SKM-1 treated with dmso at 0.1 percent for 144 hours (cell line): ENCODE results near the gene IGSF3.
"Not testable (repeated sequence)": the region's sequence is repeated elsewhere in the genome, so short reads cannot be mapped to it uniquely, and the experiment has no call there.

Experiments
- DNase-seq: peaks from one replicate; lab custom pipeline; 2025; ENCODE audit not compliant: unreplicated experiment; lab: John Stamatoyannopoulos, UW

The IGSF3 gene

DNA sequence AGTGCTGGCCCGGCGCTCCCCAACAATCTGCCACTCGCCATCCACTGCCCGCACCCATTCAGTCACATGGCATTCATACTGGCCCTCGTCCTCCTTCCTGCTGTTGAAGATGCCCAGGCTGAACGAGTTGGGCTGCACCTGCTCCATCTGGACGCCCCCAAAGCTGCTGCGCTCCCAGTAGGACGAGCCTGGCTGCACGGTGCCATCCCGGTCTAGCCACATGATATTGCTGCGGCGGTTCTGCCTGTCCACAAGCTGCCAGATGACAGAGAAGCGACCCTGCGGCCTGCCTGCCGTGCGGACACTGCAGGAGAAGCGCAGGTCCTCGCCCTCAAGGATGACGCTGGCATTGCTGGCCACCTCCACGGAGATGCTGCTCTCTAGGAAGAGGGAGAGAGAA is 63.9 kb downstream of the IGSF3 start:
- DNase-seq, result not testable (repeated sequence)

DNA sequence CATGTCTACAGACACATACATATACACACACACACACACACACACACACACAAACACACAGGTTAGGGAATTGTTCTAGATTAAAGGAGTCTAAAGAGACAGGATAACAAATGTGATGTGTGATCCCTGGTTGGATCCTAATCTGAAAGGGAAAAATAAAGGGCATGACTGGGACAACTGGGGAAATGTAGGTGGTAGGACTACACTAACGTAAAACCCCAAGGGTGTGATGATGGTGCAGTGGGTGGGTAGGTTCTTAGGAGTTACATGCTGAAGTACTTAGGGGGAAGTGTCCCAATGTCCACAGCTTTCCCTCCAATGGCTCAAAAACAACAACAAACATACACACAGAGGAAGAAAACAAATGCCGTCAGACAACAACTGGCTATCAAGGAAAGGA is 68.2 kb downstream of the IGSF3 start:
- not testable (repeated sequence) for DNase-seq

DNA sequence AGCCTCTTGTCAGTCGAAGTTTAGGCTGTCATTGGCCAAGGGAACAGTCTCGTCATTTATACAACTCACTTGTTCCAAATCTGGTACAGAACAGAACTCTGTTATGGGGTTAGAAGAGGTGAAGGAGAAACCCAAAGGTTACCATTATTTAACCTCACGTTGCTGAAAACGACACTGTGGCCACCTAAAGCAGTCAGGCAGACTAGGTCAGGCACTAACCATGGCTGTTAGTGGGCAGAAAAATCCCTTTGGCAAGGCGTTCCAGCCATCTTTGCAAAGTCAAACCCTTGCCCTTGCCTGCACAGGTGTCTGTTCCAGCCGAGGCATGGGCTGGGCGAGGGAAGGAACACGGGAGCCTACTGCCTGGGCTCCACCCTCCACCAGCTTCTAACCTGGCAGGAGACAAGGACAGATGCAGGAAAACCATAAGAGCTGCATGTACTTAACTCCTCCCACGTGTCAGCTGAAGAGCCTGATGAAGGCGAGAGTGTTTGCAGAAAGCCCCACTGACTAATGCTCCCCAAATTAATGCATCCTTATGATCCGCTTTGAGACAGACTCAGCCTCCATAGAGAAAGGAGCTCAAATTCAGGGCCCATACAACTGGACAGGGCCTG is 69.0 kb downstream of the IGSF3 start:
- DNase-seq, result not testable (repeated sequence)

DNA sequence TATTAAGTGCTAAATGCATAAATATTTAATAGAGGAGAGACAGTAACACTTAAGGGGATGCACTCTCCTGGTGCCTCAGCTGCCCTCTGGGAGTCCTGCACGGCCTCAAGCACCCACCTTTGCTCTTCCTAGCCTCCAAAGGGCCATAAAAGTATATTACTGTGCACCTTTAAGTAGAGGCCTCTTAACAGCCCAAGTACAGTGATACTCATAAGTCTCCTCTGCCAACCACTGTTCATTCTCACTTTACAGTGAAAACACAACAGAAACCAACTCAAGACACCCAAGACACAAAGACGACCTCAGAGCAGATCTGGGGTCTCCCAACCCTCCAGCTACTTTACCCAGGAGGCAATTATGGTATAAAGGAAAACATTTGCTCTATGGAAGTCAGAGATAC is 70.1 kb downstream of the IGSF3 start:
- DNase-seq, result not testable (repeated sequence)

DNA sequence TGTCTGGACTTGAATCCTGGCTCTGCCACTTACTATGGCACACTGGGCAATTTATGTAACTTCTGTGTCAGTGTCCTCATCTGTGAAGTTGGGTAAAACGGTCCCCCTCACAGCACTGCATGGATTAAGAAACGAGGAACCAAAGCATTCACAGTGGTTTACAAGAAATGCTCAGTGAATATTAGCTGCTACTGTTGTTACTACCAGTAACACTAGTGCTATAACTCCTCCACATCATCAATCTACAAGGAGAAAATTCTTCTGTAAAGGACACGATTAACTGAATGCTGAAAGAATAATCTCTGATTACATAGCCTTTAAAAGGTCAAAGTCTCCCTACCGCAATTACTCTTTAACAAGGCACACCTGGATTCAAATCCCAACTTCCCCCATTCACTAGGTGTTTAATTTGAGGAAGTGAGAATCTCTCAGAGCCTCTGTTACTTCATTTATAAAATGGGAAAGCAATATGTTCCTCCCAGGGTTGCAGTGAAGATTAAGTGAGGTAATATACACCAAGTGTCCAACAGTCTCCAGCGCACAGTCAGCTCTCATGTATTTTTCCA is 70.7 kb downstream of the IGSF3 start:
- not testable (repeated sequence) for DNase-seq

DNA sequence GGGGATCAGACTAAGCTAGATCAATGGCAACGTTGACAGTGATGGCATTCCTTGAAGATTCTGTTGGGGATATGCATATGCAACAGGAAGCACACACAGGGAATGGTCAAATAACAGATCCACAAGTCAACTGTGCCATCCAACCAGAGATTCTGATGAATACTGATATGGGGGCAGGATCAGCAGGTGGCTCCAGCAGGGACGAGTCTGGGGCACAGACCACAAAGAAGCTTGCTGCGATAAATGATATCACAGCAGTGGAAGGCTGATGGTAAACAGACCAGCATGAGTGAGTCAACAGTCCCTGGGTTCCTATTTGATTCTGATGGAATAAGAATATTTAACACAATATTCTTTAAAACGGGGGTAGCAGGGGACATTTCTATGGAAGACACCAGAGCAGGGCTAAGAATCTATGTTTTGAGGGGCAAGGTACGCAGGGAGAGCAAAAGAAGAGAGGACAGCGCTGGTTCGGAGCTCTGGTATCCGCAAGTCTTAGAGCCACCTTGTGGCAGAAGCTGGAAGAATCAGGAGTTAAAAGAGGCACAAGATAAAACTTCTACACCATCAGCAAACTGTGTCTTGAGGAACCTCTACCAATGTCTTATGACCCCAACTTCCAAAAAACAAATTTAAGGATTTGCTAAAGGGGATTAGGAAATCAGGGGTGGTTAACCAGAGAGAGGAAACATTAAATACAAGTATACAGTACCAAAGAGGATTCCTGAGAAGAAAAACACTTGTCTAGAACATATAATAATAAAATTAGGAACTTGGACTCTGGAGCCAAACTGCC is 71.4 kb downstream of the IGSF3 start:
- not testable (repeated sequence) for DNase-seq

DNA sequence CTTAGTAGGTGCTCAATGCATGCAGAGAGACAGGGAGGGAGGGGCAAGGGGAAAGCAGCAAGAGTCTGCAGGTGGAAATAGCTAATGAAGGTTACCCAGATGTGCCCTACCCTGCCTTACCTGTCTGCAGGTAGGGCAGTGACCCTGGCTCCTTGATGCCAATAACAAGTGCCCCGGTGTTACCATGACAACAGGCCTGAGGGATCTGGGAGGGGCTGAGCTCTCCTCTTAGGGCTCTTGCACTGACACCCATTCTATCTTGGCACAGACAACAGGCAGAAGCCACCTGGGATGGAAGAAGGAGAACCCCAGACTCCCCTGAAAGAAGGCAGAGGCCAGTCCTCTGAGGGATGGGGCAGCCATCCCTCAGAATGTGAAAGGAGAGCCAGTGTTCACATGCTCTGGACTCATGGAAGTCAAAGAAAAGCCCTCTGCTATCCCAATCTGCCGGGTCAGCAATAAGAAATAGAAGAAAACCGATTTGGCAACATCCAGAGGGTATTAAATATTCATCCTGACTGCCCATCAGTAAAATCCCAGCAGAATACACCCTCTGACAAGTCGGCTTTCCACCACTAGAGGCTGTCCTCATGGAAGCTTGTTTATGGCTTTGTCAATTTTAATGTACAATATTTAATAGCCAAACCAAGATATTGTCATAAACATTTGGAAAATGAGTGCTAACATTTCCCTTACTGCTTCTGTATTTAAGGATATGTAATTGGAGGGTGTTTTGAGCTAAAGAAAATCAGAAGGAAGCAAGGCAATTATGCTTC is 72.3 kb downstream of the IGSF3 start:
- DNase-seq, result not testable (repeated sequence)

DNA sequence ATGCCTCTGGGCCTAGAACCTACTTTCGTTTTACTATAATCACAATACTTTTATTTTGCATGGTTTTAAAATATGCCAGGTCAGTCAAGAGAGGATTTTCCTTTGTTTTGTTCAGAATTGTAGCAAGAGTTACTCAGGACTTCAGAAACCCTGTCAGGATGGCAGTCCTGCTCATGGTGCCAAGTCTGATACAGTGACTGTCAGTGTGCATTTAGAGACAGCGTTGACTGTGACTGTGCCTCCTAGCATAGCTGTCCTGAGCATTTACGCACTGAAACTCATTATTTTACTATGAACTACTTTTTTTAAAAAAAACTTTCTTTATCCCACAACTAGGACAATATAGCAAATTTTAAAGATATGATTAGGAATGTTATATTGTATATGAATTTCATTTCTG is 73.6 kb downstream of the IGSF3 start:
- not testable (repeated sequence) for DNase-seq

DNA sequence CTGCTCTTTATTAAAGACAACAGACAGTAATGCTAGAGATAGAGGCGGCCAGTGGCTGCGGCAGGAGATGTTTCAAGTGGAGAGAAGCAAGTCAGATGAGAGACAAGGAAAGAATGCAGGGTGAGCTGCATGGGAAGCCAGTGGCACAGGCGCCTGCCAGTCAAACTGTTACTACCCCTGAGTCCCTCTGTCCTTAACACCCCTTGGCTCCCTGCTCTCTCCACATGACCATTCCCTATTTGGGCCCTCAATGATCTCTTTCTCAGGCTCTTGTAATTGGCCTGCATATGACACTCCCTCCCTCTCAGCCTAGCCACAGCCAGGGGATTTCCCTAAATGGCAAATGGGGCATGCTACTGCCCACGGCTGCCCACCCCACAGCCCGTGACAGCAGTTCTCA is 74.1 kb downstream of the IGSF3 start:
- not testable (repeated sequence) for DNase-seq

DNA sequence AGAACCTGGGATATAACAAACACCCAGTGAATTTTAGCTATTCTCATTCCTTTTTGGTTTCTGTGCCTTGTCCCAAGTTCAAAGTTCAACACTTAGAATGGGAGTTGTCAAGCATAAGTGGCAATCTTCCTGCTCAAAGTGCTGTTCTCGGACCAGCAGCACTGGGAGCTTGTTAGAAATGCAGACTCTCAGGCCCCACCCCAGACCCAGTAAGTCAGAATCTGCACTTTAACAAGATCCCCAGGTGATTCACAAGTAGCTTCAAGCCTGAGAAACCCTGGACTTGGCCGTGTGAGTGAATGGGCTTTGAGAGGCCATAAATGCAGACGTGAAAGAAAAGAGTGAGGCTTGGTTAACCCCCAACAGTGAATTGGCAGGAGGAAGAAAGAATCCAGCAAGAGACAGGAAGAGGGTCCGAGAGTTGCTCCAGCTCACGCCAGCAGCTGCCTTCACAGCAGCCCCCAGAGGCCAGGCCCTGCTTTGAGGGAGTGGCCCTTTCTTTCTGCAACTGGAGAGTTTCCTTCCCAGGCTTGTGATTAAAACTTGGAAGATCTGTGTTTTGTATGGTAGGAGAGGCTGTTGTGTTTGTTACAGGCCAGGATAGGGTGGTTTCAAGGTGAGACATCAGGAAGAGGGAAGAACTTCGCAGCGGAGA is 75.5 kb downstream of the IGSF3 start:
- DNase-seq, result not testable (repeated sequence)

DNA sequence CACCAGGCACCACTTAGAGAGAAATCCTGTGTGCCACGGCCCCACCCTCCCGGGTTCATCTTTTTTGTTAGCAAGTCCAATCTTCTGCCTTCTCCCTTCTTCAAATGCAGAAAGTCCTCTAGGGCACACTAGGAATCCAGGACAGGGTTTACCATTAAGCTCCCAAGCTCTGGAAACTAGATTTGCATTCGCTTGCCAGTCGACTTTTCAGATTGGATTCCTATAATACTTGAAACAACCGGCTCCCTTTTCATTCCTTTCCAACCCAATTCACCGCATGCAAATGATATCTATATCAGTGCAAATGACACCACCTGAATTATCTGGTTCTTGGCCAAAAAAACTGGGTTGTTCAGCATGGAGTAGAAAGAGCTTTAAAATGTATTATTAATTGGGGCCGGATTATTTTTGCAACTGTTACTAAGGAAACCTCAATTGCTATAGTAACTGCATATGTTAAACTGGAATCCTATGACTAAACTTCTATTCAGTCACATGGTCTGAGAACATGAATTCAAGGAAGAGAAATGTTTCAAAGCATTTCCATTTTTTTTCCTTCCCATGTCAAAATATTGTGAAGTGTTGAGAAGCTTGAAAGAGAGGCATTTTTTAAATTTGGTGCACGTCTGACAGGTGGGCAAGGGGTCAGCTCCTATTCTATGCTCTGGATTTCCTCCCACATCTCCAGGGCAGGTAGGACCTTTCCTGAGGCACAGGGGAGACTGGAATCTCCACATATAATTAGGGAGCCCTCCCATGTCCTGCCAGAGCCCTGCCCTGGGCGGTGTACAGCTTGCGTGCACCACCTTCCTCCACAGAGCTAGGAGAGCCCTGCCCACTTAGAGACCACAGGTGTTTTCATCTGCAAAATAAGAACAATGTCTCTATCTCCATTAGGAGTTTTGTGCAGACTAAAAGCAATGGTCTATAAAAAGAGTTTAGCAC is 76.3 kb downstream of the IGSF3 start:
- not testable (repeated sequence) for DNase-seq

DNA sequence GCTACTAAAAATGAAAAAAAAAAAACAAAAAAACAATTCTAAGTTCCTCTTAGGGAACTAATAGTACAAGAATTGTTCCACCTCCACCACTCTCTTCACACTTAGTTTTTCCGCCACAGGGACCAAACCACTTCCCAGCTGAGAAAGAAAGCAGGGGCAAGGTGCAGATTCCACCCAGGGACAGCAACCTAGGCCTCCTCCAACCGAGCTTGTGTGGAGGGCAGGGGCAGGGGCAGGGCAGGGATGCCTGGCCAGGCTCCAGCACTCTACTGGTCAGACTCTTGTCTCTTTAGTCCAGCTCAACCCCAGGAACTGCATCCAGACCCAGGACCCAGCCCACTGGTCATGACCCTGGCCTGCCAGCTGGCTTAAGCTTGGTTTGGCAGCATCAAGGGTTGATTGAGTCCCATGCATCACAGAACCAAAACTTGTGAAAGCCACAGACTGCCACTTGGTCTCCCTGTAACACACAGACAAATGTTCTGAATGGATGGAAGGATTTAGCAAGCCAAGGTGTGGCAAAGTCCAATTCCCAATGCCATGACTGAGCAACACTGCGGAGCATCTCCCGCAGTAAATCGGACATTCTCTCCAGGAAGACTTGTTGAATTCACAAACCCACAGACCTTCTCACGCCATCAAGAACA is 77.1 kb downstream of the IGSF3 start:
- DNase-seq, result not testable (repeated sequence)

DNA sequence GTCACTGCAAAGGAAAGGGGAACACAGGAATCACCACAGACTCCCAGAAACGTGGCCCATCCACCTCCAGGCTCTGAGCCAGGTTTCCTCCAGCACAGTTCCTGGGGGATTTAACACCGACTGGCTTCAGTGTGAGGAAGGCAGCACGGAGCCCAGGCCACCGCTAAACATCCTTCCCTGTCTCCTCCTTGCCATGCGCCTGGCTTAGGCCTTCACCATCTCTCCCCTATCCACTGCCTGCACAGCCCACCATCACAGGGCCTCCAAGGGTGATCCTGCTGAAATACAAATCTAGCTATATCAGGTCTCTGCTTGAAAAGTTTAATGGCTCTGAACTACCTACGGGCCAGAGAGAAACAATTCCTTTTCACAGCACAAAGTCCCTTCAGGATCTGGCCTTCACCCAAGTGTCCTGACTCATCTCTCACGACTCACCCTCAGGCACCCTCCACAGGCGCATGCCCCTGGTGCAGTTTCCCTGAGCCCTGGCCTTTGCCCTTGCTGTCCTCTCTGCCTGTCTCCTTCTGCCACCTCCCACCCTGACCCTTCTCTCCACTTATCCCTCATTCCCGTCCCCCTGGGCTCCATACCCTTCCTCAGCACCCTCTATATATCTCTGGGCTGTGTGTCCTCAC is 78.3 kb downstream of the IGSF3 start:
- not testable (repeated sequence) for DNase-seq

DNA sequence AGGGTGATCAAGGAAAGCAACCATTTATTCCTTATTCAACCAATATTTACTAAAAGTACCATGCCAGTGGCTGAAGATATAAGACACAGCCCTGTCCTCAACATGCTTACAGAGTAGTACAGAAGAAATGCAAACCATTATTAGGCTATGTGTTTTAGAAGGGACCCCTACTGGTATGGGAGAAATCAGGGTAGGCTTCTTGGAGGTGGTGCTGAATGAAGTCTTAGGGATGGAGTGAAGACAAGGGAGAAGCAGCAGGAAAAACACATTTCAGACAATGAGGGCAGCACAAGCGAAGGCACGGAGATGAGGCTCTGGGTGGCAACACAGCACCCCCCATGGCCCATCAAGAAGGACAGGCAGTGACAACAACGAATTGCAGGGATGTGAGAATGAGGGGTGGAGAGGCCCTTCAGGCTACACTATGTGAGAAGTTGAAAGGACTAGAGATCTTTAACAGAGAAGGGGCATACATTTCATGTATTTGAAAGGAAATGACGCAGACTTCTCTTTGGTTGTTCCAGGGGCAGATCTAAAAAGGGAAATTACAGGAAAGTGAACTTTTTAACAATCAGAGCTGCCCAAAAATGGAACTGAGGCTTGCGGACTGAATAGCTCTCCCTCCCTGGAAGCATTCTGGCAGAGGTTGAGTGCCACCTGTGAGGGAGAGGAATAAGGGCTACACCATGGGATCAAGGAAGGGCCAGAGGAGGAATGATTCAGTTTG is 79.9 kb downstream of the IGSF3 start:
- DNase-seq, result no peak

DNA sequence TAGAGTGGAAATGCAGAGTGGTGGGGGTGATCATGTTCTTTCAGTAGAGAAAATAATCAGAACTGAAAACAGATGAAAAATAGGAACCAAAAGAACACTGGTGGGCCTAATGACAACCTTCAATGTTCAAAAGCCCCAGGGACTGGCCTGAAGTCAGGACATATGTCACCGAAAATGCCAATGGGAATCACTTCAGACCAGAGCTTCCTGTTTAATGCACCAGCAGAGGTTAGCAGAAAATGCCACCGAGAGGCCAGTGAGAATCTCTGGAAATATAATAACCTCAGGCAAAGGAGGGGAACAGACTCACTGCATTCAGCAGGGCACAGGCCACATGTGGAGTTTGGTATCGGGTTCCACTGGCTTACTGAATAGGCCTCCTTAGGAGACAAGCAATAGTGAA is 80.8 kb downstream of the IGSF3 start:
- DNase-seq, result no peak

DNA sequence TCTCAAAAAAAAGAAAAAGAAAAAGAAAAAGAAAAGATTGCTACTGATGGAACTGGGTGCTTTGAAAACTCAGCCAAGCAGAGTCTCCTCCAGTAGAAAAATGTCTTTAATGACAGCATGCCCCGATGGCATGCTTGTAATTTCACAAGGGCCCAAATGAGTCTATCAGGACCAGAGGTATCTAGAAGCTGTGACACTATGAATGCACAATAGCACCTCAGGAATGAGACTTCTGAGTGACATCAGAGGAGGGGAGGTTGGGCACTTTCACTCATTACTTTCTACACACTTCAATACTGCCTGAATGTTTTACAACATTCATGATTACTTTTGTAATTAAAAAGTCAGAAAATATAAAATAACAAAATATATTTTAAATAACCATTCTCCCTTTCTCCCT is 81.6 kb downstream of the IGSF3 start:
- no peak for DNase-seq

DNA sequence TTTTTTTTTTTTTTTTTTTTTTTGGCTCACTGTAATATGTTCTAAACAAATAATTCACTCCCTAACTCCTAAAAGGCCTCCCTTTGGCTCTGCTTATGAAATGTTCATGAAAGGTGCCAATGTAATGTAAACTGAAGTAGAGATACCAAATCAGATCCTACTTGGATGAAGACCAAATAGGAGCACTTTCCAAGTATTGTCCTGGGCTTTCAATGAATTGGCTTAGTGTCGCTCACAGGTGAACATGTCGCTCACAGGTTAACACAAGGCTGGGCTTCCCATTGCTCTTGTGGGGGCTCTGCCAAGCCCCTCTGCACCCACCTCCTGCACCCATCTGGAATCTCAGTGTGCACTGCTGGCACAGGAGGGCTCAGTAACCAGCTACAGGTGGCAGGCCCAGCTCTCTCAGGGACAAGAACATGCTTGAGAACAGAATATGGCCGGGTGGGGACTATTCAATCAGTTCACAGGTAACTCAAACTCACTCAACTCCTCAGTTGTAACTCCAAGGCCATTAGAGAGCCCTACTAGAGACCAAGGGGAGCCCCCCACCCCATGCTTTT is 86.1 kb downstream of the IGSF3 start:
- DNase-seq, result no peak
